GM21360 (cell line): ENCODE data around the gene DCTN4.
"Not testable (repeated sequence)": the region's sequence is repeated elsewhere in the genome, so short reads cannot be mapped to it uniquely, and the experiment has no call there.

Experiments used
- ATAC-seq: cut with Tn5 transposase; IDR thresholded peaks from one replicate; pipeline ENCODE4 v1.9.1; 2021; ENCODE audit warnings: mild to moderate bottlenecking, moderate library complexity; ENCODE audit not compliant: unreplicated experiment

DCTN4 gene

DNA sequence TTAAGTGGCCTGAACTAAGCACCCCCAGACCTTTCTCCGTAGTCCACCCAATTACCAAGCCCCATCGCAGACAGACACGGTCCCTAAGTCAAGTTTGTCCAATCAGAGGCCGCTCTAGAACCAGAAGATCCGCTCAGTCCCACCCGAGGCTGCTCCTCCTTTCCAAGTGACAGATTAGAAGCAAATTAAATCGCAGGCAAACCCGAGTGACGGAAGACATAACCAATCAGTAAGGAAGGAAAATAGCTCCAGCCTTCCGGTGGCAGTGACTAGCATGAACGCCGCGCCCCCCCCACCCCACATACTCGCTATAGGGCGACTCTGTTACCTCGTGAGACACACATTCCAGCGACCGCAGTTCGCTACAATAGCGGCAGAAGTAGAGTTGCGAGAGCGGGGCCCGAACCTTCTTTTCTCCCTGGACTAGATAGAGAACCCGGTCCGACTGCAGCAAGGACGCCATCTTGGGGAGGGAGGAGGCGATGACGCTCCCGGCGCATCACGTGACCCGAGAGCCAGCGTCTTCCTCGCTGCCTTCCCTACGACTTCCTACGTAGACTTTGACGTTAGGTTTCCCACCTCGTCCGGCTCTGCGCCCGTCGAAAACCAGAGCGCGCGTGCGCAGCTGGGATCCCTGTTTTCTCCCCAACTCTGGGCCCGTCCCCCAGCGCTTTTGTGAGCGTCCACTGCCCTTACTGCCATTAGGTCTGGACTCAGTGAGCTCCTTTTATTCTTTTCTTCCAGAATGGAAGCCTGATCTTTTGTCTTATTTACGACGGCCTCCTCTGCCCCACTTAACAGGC lies at the start of gene DCTN4:
Gene DCTN4, minus strand, starts transcription at position 487 of the 803 bp plus-strand sequence. Its CDS starts 24 bp downstream, at position 463.
- peak; percentile 96 for ATAC-seq

GRCh38 chr5:150804388-150804787 lies 45.6 kb upstream of the DCTN4 start:
- ATAC-seq: no peak

DNA sequence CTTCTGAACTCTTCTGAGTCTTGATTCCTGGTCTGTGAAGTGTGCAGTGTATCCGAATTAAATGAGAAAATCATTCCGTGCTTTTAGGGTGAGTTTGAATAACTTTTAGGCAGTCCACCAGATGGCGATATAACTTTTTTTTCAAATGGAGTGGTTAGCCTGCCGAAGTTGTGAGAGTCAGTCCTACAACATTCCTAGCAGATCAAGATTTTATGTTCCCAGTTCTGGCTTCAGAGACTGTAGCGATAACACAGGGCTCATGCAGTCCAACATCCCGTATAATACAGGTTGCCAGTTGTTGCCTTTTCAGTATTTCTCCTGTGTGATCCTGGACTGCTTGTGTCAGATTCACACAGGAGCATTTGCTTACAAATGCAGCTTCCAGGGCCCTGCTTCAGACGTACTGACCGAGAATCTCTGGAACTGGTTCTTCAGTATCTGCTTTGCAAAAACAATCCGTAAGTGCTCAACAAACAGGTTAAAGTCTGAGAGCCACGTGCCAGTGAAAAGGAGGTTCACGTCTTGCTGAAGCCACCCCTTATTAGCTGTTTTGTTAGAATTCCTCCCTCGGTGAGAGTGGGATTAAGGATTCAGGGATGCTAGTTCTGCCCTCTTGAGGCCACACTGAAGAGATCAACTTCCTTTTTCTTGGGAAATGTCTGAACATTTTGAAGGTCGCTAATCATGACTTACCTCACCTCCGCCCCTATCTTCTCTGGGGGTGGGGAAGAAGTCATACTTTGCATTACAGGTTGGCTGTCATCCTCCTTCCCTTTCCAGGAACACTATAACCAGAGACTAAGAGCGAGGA lies 42.5 kb upstream of the DCTN4 start:
- no peak for ATAC-seq

DNA sequence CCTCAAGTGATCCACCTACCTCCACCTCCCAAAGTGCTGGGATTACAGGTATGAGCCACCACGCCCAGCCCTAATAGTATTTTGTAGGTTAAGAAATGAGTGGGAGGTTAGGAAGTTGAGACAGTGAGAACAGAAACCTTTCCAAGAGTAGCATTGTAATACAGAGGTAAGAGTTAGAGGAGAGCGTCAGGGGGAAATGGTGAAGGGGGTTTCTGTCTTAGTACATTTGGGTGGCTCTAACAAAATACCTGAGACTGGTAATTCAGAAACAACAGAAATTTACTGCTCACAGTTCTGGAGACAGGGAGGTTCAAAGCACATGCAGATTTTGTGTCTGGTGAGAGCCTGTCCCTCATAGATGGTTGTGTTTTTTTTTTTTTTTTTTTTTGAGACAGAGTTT lies 38.6 kb upstream of the DCTN4 start:
- no peak for ATAC-seq

GRCh38 chr5:150794927-150795326 lies 36.1 kb upstream of the DCTN4 start:
- ATAC-seq: no peak

DNA sequence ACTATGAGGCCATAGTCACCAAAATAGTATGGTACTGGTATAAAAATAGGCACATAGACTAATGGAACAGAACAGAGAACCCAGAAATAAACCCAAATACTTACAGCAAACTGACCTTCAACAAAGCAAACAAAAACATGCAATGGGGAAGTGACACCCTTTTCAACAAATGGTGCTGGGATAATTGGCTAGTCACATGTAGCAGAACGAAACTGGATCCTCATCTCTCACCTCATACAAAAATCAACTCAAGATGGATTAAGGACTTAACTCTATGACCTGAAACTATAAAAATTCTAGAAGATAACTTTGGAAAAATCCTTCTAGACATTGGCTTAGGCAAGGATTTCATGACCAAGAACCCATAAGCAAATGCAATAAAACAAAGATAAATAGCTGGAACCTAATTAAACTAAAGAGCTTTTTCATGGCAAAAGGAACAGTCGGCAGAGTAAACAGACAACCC lies 34.6 kb upstream of the DCTN4 start:
- ATAC-seq: not testable (repeated sequence)

DNA sequence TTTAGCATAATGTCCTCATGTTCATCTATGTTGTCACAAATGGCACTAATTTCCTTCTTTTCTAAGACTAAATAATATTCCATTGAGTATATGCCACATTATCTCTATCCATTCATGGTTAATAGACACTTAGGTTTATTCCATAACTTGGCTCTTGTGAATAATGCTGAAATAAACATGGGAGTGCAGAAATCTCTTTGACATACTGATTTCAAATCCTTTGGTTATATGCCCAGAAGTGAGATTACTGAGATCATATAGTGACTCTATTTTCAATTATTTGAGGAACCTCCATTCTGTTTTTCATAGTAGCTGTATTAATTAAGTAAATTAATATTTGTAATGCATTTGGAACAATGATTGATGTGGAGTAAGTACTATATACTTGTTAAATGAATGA lies 32.7 kb upstream of the DCTN4 start:
- no peak for ATAC-seq

DNA sequence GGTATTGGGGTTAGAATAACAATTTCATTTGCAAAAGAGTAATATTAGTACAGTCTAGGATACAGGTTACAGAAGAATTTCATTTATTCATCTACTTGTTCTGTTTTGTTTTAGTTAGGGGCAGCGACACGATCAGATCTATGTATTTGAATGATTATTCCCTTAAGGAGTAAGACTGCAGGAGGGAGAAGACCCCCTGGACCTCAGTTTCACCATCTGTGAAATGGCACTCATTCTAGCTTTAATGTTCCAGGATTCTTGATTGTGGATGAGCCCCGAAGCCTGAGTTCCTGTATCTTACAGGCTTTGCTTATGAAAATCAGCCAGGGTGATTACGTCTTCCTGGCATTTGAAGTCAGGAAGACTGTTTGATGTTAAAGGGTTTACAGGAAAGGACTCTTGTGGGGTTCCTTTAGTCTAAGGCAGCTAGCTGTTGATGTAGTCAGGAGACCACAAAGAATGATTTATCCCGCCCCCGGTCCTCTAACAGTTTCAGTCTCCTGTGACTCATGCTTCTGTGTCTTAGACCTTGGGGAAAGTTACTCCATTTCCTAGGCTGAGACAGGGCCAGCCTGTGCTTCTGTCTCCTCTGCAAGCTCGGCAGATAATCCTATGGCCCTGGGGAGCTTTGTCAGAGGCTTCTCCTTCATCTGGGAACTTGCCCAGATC lies 31.3 kb upstream of the DCTN4 start:
- ATAC-seq: peak; percentile 98

DNA sequence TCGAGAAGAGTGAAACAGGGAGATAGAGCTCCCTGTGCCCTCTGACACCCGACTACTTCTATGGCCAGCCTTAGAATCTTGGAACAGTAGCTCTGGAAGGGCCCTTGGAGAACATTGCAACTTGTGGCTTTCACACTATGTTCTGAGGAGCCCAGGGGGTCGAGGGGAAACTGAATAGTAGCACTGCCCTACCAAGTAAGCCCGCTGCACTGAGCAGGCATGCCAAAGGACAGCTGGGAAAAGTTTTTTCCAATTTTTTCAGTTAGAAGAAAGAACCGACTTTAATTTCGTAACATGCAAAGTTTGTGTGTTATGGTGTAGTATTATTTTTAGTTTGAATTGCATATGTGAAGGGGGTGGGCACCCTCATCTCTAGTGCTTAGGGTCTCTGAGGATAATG lies 30.6 kb upstream of the DCTN4 start:
- ATAC-seq: no peak

- ATAC-seq: no peak
Measured at GRCh38 chr5:150788977-150789376, 30.2 kb upstream of the DCTN4 start.

- ATAC-seq: no peak
Measured at GRCh38 chr5:150787656-150788055, 28.8 kb upstream of the DCTN4 start.

DNA sequence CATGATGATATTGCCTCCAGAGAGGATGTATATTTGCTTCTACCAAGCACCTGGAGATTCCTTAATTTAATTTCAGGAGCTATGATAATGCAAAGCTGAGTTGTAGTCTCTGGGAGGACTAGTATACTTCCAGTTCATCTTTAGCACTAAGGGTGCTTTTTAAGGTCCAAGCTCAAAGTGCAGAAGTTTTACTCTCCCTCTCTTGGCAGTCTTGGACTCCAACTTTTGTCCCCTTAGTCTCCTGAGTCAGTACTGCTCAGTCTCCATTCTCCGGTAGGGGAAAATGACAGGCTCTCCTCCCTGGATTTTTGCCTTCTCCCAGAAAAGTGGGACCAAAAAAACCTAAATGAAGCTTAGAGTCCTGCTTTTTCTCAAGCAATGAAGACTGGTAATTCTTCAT lies 28.1 kb upstream of the DCTN4 start:
- ATAC-seq: no peak

- ATAC-seq: no peak
Measured at GRCh38 chr5:150785950-150786349, 27.1 kb upstream of the DCTN4 start.

- ATAC-seq: peak; percentile 36
Measured at GRCh38 chr5:150783422-150783928, 24.7 kb upstream of the DCTN4 start.

DNA sequence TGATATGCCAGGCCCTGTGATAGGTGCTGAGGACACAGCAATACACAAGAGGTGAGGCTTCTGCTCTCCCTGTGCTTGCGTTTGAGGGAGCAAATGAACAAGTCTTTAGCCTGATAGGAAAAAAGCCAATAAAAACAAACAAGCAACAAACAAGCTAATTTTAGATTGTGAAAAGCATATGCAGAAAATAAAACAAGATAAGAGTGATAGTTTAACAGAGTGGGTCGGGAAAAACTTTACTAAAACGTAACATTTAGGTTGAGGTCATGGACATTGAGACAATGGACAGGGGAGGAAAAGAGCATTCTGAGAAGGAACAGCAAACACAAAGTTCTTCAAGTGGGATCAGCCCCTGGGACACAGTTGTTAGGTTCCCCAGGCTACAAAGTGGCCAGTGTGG lies 24.0 kb upstream of the DCTN4 start:
- ATAC-seq: no peak

DNA sequence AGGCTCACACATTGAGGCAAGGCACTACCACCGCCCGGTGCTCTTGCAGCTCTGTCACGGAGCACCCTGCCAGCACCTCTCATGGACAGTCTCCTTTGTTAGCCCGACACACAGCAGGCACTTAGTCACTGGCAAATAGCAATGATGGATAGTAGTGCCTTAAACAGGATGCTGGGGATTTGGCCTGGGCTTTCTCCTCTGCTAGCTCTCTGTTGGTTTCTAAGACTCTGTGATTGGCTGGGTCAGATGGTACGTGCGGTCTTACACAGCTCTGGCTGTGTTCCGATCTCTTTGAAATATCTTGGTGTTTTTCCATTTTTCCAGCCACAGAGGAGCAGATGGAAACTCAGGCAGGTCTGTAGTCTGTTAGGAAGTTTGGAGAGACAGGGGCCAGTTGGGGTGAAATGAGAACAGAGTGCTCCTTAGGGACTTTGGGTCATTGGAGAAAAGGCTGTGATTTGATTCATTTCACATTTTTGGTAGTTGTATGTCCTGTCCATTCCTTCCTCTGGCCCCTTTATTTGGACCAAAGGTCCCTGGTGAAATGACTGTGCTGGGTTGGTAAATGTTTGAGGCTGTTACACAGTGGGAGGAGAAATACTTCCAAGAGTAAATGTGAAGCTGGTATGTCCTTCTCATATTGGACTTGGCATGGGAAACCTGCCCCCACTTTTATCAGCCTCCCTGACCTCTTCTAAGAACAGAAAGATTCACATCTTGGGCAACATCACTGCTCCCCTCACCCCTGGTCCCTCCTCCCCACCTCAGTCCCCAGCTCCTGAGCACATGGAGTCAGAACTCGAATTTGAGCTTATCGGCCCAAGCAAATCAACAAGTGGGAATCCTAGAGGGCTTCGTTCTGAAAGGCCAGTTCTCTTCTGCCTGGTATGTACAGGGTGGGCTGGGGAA lies 23.1 kb upstream of the DCTN4 start:
- ATAC-seq: no peak

GRCh38 chr5:150780816-150781221 lies 22.0 kb upstream of the DCTN4 start:
- no peak for ATAC-seq

DNA sequence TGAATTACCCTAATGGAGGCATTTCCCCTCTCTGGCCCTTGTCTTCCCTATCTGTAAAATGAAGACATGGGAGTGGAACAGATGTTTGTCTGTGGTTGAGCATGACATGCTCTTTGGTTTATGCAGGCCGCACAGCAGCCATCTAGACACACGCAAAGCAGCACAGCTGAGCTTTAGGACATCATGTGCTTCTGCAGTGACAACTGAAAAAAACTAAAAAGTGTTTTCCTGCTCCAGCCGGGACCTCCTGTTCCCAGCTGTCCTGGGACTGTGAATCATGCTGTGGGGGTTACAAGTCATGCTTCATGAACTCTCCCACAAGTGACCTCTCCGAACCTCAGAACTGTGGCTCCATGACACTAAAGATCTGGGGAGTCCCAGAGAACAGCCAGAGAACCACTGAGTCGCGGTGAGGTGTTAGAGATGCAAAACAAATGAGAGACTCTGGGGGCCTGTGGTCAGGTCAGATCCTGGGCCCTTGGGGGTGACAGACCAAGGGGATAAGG lies 21.4 kb upstream of the DCTN4 start:
- peak; percentile 48 for ATAC-seq

DNA sequence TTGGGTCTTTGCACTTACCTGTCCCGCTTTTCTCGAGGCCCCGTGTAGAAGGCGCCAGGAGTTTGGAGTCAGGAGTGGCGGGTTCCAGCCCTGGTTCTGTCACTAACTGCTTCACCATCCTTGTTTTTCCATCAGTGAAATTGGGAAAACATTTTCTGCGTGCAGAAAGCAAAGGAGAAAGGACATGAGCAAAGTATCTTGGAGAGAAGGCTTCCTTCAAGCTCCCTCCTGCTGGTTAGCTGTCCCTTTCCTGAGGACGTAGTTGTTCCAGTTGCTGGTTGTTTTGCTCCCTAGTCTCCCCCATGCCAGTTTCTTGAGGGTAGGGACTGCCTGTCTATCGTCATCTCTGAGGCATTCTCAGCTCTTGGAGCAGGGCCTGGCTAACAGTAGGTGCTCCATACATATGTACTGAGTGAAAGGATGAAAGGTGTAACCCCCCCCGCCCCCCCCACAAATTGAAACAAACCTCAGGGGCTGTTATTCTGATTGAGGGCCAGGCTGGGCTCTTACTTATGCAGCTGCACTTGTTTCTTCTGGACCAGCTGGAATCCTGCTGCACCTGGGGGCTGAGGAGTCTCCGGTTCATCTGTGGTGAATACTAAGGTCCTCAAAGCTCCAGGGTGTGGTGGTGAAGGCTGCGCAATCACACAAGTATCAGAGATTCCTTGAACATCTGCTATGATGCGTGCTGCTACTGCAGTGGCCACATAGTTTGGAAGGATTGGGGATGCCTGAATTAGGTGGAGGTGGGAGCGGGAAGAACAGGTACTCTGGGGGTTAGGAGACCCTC lies 20.8 kb upstream of the DCTN4 start:
- no peak for ATAC-seq
